SK-N-SH (cell line): ENCODE measurements around the gene SUN2. TPM values are rescaled to one million over a fixed set of nuclear protein-coding genes. Genes with fewer than 3 reads are reported as not detected.

ENCODE experiments used
- CTCF ChIA-PET: fragments of 300-600, 350-600 bp; formaldehyde crosslinking; extraction: SDS; loops from one replicate; lab custom pipeline; 2021; lab: Yijun Ruan, JAX
- POLR2A ChIA-PET: fragments of 350-600 bp; sonication (Branson Sonifier 250); formaldehyde crosslinking; extraction: SDS; loops from one replicate; lab custom pipeline; 2020; ENCODE audit warnings: antibody characterized with exemption, inconsistent platforms; lab: Yijun Ruan, JAX
- DNase-seq: peaks from one replicate; pipeline ENCODE4 v3.0.0; 2012
- H2AFZ ChIP-seq: fragments of 200-600 bp; sonication (generic); 2 replicates; pipeline ENCODE4 v1.8.1; 2016; ENCODE audit warnings: antibody characterized with exemption, mild to moderate bottlenecking, low read depth
- H3F3A ChIP-seq: fragments of 200-600 bp; sonication (generic); replicated peaks from 2 replicates; pipeline ENCODE3; 2016; ENCODE audit warnings: antibody characterized with exemption, mild to moderate bottlenecking; ENCODE audit not compliant: insufficient read depth
- H3K27ac ChIP-seq, 2 experiments: fragments of 200-500 bp in 1 of 2; fragments of 200-600 bp in 1 of 2; sonication (Bioruptor generic) in 1 of 2; sonication (generic), shearing (Covaris generic) in 1 of 2; 2 replicates each; pipeline versions ENCODE4 v1.5.1 to v1.6.1; 2014 to 2016; ENCODE audit warnings: low read depth in 2 of 2, inconsistent platforms in 1 of 2, low read length in 1 of 2, mild to moderate bottlenecking in 1 of 2, mixed read lengths in 1 of 2
- H3K27me3 ChIP-seq: fragments of 200-600 bp; sonication (generic), shearing (Covaris generic); 2 replicates; pipeline ENCODE4 v1.6.1; 2016; ENCODE audit warnings: mixed run types; ENCODE audit not compliant: insufficient read depth
- H3K36me3 ChIP-seq, 2 experiments: fragments of 200-500 bp in 1 of 2; fragments of 200-600 bp in 1 of 2; sonication (Bioruptor generic) in 1 of 2; sonication (generic) in 1 of 2; replicated peaks in 1 of 2; 2 replicates each; pipeline versions ENCODE3 to v1.5.1; 2014 to 2016; ENCODE audit warnings: low read length in 1 of 2, mild to moderate bottlenecking in 1 of 2; ENCODE audit not compliant: insufficient read depth in 2 of 2, control insufficient read depth in 1 of 2
- H3K4me1 ChIP-seq, 2 experiments: fragments of 200-500 bp in 1 of 2; fragments of 200-600 bp in 1 of 2; sonication (Bioruptor generic) in 1 of 2; sonication (generic), shearing (Covaris generic) in 1 of 2; 2 replicates each; pipeline versions ENCODE4 v1.5.1 to v1.6.1; 2014 to 2016; ENCODE audit warnings: low read depth in 1 of 2, low read length in 1 of 2, mixed run types in 1 of 2; ENCODE audit not compliant: insufficient read depth in 2 of 2, control insufficient read depth in 1 of 2
- H3K4me2 ChIP-seq: fragments of 200-600 bp; sonication (generic), shearing (Covaris generic); 2 replicates; pipeline ENCODE4 v1.6.1; 2017; ENCODE audit warnings: mixed run types
- H3K4me3 ChIP-seq, 2 experiments: fragments of 200-500 bp in 1 of 2; fragments of 200-600 bp in 1 of 2; sonication (Bioruptor generic) in 1 of 2; sonication (generic), shearing (Covaris generic) in 1 of 2; 2 replicates each; pipeline versions ENCODE4 v1.5.1 to v1.8.1; 2014 to 2016; ENCODE audit warnings: low read depth in 2 of 2, inconsistent platforms in 1 of 2, low read length in 1 of 2, mild to moderate bottlenecking in 1 of 2, mixed read lengths in 1 of 2, moderate library complexity in 1 of 2
- H3K79me2 ChIP-seq: fragments of 200-600 bp; sonication (generic); 2 replicates; pipeline ENCODE4 v1.8.1; 2017; ENCODE audit warnings: mild to moderate bottlenecking; ENCODE audit not compliant: insufficient read depth
- H3K9ac ChIP-seq: fragments of 200-600 bp; sonication (generic); 2 replicates; pipeline ENCODE4 v1.6.1; 2017; ENCODE audit warnings: mixed run types
- H3K9me2 ChIP-seq: fragments of 200-600 bp; sonication (generic); 2 replicates; pipeline ENCODE4 v1.6.1; 2017; ENCODE audit warnings: mixed run types
- H3K9me3 ChIP-seq: fragments of 200-600 bp; sonication (generic); 2 replicates; pipeline ENCODE4 v1.6.1; 2017; ENCODE audit warnings: mixed run types, mild to moderate bottlenecking, moderate library complexity
- H4K20me1 ChIP-seq: fragments of 200-600 bp; sonication (generic); 2 replicates; pipeline ENCODE4 v1.6.1; 2017; ENCODE audit warnings: mild to moderate bottlenecking, mixed run types; ENCODE audit not compliant: insufficient read depth
- ELF1 ChIP-seq: IDR thresholded peaks from 2 replicates; pipeline ENCODE4 v1.4.0; 2012
- EZH2phosphoT487 ChIP-seq: fragments of 200-600 bp; sonication (generic); IDR thresholded peaks from 2 replicates; pipeline ENCODE4 v1.6.1; 2017; ENCODE audit warnings: low read depth, mixed run types, mild to moderate bottlenecking, antibody characterized with exemption, moderate library complexity, borderline replicate concordance
- FOXJ3 ChIP-seq: sonication (generic); formaldehyde crosslinking; IDR thresholded peaks from 2 replicates; pipeline ENCODE4 v1.5.1; 2020; ENCODE audit warnings: mild to moderate bottlenecking, missing genetic modification reagents
- FOXM1 ChIP-seq: IDR thresholded peaks from 2 replicates; pipeline ENCODE4 v1.4.0; 2012; ENCODE audit warnings: low read depth, mild to moderate bottlenecking
- GABPA ChIP-seq: IDR thresholded peaks from 2 replicates; pipeline ENCODE4 v1.4.0; 2012; ENCODE audit warnings: low read depth, mild to moderate bottlenecking
- GATA2 ChIP-seq: sonication (generic); formaldehyde crosslinking; IDR thresholded peaks from 2 replicates; pipeline ENCODE4 v1.5.0; 2020; ENCODE audit warnings: mild to moderate bottlenecking, missing genetic modification reagents
- JUND ChIP-seq: IDR thresholded peaks from 2 replicates; pipeline ENCODE4 v1.4.0; 2012
- MAX ChIP-seq: IDR thresholded peaks from 2 replicates; pipeline ENCODE4 v1.4.0; 2012; ENCODE audit warnings: low read depth
- MEF2A ChIP-seq: IDR thresholded peaks from 2 replicates; pipeline ENCODE4 v1.4.0; 2012; ENCODE audit warnings: low read depth, borderline replicate concordance
- NFIC ChIP-seq: IDR thresholded peaks from 2 replicates; pipeline ENCODE4 v1.4.0; 2012; ENCODE audit warnings: borderline replicate concordance
- NRF1 ChIP-seq: IDR thresholded peaks from 2 replicates; pipeline ENCODE4 v1.6.1; 2012; ENCODE audit warnings: low read depth, mild to moderate bottlenecking, low read length
- PBX3 ChIP-seq: IDR thresholded peaks from 2 replicates; pipeline ENCODE4; 2012
- RCOR1 ChIP-seq: fragments of 150-350 bp; IDR thresholded peaks from 2 replicates; pipeline ENCODE4 v1.6.1; 2017; ENCODE audit warnings: antibody characterized with exemption, low read length
- REST ChIP-seq: IDR thresholded peaks from 2 replicates; pipeline ENCODE4 v1.6.1; 2012; ENCODE audit warnings: mild to moderate bottlenecking, low read depth, low read length, moderate library complexity
- RFX5 ChIP-seq: IDR thresholded peaks from 2 replicates; pipeline ENCODE4 v1.6.1; 2012; ENCODE audit warnings: mild to moderate bottlenecking, improper control_type of control experiment, low read length
- SMC3 ChIP-seq: IDR thresholded peaks from 2 replicates; pipeline ENCODE4 v1.6.1; 2012; ENCODE audit warnings: low read depth, low read length, improper control_type of control experiment
- TCF12 ChIP-seq: IDR thresholded peaks from 2 replicates; pipeline ENCODE4 v1.4.0; 2012
- TEAD4 ChIP-seq: IDR thresholded peaks from 2 replicates; pipeline ENCODE4 v1.4.0; 2012; ENCODE audit warnings: mild to moderate bottlenecking, borderline replicate concordance; ENCODE audit not compliant: insufficient read depth
- USF1 ChIP-seq: IDR thresholded peaks from 2 replicates; pipeline ENCODE4 v1.4.0; 2012; ENCODE audit warnings: low read depth, borderline replicate concordance
- ZBTB33 ChIP-seq: IDR thresholded peaks from 2 replicates; pipeline ENCODE4 v1.4.0; 2012; ENCODE audit warnings: low read depth, borderline replicate concordance
- WGBS: methylation state at CpG from one replicate; pipeline ENCODE4 v1.1.6; 2017; ENCODE audit warnings: low lambda C conversion rate; 5-methylcytosine and 5-hydroxymethylcytosine counted together
- polyA plus RNA-seq, 3 experiments: library from polyadenylated mRNA; depleted of rRNA; stranded (reverse); fragments of >200 nt; gene quantifications; 2 replicates each; pipeline ENCODE4 v1.2.3, GENCODE V29; 2012

Gene SUN2
- polyA plus RNA-seq, 1 of the 3 experiments (the other 2 are of a cell fraction) = 10.2 TPM

GRCh38 chr22:38745676-38746460 is 9.9 kb downstream of the SUN2 start:
- no peak for DNase-seq
- POLR2A ChIA-PET = no interaction called here
- H4K20me1 ChIP-seq = no peaks in the 10 kb centered on the region
- H3K9me2 ChIP-seq = no peaks in the 10 kb centered on the region
- no peaks in the 10 kb centered on the region for H3K9me3 ChIP-seq
- no peaks in the 10 kb centered on the region for H3F3A ChIP-seq
- CTCF ChIA-PET = interaction anchor here (1.8 kb wide), 1 partner anchor 12 kb away, joined by 7 read pairs; no protein-coding TSS in a partner anchor
- no peak overlapping the region for H3K27ac ChIP-seq
- H3K4me3 ChIP-seq = no peak overlapping the region
- peaks cover 0 to 2% of the 10 kb centered on the region in 2 experiments; a peak in 1 of 4 replicates for H3K4me1 ChIP-seq
- H3K9ac ChIP-seq = no peak overlapping the region
- H2AFZ ChIP-seq = no peak overlapping the region
- H3K4me2 ChIP-seq = no peak overlapping the region
- no peaks in the 10 kb centered on the region for H3K79me2 ChIP-seq
- WGBS = 96% methylated on average over 5 of the region's 14 CpGs
- TF ChIP-seq TCF12 (no peak), USF1 (no peak), ELF1 (no peak), PBX3 (no peak), NRF1 (no peak)
- TF ChIP-seq, all 33 proteins: peak for 0
- Histone ChIP-seq H3K36me3 (peaks cover 0 to 4% of the 10 kb centered on the region in 2 experiments), H3K27me3 (no peaks in the 10 kb centered on the region)

GRCh38 chr22:38744981-38745380 is 10.8 kb downstream of the SUN2 start:
- no peaks in the 10 kb centered on the region for H3K9me2 ChIP-seq
- no peaks in the 10 kb centered on the region for H3K79me2 ChIP-seq
- no CpG with 5 or more reads among the region's 6 CpGs for WGBS
- no peaks in the 10 kb centered on the region for H3K9me3 ChIP-seq
- no peaks in the 10 kb centered on the region for H4K20me1 ChIP-seq
- H2AFZ ChIP-seq = no peak overlapping the region
- CTCF ChIA-PET = no interaction called here
- no peak overlapping the region for H3K9ac ChIP-seq
- H3K4me1 ChIP-seq = no peaks in the 10 kb centered on the region
- POLR2A ChIA-PET = no interaction called here
- H3K4me3 ChIP-seq = no peak overlapping the region
- DNase-seq = no peak
- no peak overlapping the region for H3K27ac ChIP-seq
- H3F3A ChIP-seq = no peaks in the 10 kb centered on the region
- H3K4me2 ChIP-seq = no peak overlapping the region
- no peaks in the 10 kb centered on the region for H3K27me3 ChIP-seq
- peaks cover 0 to 4% of the 10 kb centered on the region in 2 experiments for H3K36me3 ChIP-seq
- TF ChIP-seq TEAD4 = no peak
- no peak for TF ChIP-seq MAX
- TF ChIP-seq FOXM1 = no peak
- TF ChIP-seq MEF2A = no peak
- no peak for TF ChIP-seq RCOR1
- TF ChIP-seq RFX5 = no peak
- no peak for TF ChIP-seq SMC3
- TF ChIP-seq NFIC = no peak
- no peak for TF ChIP-seq JUND
- no peak for TF ChIP-seq REST
- TF ChIP-seq GATA2 (CRISPR knock-in tag) = no peak
- TF ChIP-seq EZH2phosphoT487 = no peak
- no peak for TF ChIP-seq FOXJ3 (CRISPR knock-in tag)
- no peak for TF ChIP-seq PBX3
- TF ChIP-seq GABPA = no peak
- no peak for TF ChIP-seq ZBTB33
